ENCODE results near the gene TMEM169.

- TF ChIP-seq, protein P1, sequence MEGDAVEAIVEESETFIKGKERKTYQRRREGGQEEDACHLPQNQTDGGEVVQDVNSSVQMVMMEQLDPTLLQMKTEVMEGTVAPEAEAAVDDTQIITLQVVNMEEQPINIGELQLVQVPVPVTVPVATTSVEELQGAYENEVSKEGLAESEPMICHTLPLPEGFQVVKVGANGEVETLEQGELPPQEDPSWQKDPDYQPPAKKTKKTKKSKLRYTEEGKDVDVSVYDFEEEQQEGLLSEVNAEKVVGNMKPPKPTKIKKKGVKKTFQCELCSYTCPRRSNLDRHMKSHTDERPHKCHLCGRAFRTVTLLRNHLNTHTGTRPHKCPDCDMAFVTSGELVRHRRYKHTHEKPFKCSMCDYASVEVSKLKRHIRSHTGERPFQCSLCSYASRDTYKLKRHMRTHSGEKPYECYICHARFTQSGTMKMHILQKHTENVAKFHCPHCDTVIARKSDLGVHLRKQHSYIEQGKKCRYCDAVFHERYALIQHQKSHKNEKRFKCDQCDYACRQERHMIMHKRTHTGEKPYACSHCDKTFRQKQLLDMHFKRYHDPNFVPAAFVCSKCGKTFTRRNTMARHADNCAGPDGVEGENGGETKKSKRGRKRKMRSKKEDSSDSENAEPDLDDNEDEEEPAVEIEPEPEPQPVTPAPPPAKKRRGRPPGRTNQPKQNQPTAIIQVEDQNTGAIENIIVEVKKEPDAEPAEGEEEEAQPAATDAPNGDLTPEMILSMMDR (IDR thresholded peaks at IDR 0.05) = no peak
- no peak for TF ChIP-seq POLR2A (IDR thresholded peaks at IDR 0.05)
Measured at GRCh38 chr2:216059233-216059834, 22.4 kb upstream of the TMEM169 start.
